ENCODE results near the gene LYSET. TPM values are rescaled to one million over a fixed set of nuclear protein-coding genes. Genes with fewer than 3 reads are reported as not detected.
A peak's percentile ranks its signal among the peaks of the same experiment; 100 is the strongest.

Gene LYSET
- total and polyA plus RNA-seq, 9 of the 15 experiments (the other 6 are each of a cell fraction or from before 2014, with no cell fraction given): 7.6 to 36.6 (median 15.9) TPM

DNA sequence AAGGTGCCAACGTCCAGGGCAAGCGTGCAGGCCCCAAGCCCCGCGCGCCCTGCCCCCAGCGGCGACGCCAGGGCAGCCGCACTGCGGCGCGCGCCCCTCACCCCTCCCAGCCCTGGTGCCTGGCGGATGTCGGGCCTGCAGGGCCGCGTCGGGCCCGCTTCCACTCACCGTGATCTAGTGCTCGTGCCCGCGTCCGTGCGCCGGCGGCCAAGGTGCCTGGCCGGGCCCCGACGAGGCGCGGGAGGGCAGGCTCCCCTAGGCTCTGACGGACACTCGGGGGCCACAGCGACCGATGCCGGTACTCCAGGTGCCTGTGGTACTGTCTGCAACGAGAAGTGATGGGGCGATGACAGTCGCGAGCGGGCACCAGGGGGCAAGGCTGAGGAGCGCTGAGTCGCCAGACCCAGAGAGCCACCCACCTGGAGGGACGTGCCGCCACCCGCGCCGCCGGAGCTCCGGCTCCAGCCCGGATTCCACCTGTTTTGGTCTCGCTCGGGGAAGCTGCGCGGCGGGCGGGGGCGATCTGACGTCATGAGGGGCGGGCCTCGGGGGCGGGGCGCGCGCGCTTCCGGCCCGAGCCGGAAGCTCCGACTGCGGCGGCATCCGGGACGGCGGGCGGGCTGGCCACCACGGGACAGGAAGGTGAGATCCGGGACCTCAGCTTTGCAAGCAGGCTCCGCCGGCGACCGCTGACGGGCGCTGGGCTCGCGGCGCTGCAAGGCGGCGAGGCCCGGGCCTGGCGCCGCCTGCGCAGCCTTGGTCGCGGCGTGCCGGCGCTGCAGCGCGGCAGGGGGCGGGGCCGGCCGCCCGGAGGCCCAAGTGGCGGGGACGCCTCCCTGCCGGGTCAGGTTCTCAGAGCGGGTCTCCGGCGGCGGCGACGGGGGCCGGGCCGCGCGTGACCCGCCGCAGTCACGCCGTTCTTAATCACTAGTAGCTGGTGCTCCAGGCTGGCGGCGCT, at the start of gene LYSET, which contains the start of gene MOAP1 (continued):
- TF ChIP-seq, protein P1, sequence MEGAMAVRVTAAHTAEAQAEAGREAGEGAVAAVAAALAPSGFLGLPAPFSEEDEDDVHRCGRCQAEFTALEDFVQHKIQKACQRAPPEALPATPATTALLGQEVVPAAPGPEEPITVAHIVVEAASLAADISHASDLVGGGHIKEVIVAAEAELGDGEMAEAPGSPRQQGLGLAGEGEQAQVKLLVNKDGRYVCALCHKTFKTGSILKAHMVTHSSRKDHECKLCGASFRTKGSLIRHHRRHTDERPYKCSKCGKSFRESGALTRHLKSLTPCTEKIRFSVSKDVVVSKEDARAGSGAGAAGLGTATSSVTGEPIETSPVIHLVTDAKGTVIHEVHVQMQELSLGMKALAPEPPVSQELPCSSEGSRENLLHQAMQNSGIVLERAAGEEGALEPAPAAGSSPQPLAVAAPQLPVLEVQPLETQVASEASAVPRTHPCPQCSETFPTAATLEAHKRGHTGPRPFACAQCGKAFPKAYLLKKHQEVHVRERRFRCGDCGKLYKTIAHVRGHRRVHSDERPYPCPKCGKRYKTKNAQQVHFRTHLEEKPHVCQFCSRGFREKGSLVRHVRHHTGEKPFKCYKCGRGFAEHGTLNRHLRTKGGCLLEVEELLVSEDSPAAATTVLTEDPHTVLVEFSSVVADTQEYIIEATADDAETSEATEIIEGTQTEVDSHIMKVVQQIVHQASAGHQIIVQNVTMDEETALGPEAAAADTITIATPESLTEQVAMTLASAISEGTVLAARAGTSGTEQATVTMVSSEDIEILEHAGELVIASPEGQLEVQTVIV (CRISPR knock-in tag; IDR thresholded peaks at IDR 0.05; ENCODE audit: borderline replicate concordance): no peak
- TF ChIP-seq, protein P2, sequence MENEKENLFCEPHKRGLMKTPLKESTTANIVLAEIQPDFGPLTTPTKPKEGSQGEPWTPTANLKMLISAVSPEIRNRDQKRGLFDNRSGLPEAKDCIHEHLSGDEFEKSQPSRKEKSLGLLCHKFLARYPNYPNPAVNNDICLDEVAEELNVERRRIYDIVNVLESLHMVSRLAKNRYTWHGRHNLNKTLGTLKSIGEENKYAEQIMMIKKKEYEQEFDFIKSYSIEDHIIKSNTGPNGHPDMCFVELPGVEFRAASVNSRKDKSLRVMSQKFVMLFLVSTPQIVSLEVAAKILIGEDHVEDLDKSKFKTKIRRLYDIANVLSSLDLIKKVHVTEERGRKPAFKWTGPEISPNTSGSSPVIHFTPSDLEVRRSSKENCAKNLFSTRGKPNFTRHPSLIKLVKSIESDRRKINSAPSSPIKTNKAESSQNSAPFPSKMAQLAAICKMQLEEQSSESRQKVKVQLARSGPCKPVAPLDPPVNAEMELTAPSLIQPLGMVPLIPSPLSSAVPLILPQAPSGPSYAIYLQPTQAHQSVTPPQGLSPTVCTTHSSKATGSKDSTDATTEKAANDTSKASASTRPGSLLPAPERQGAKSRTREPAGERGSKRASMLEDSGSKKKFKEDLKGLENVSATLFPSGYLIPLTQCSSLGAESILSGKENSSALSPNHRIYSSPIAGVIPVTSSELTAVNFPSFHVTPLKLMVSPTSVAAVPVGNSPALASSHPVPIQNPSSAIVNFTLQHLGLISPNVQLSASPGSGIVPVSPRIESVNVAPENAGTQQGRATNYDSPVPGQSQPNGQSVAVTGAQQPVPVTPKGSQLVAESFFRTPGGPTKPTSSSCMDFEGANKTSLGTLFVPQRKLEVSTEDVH (IDR thresholded peaks at IDR 0.05; ENCODE audit: low read depth, partially characterized antibody): no peak
- TF ChIP-seq TAF9B (IDR thresholded peaks at IDR 0.05; ENCODE audit: partially characterized antibody): no peak
- peak; percentile 64 to 65 for TF ChIP-seq NRF1 (conservative IDR thresholded peaks at IDR 0.05 in 1 of 2, IDR thresholded peaks at IDR 0.05 in 1 of 2)
- TF ChIP-seq EGR1 (conservative IDR thresholded peaks at IDR 0.05): peak; percentile 55
- TF ChIP-seq ZNF121 (CRISPR knock-in tag; conservative IDR thresholded peaks at IDR 0.05): no peak
- no peak for TF ChIP-seq ILK (tag; IDR thresholded peaks at IDR 0.05; ENCODE audit: borderline replicate concordance, low read depth)
- TF ChIP-seq, protein P3, sequence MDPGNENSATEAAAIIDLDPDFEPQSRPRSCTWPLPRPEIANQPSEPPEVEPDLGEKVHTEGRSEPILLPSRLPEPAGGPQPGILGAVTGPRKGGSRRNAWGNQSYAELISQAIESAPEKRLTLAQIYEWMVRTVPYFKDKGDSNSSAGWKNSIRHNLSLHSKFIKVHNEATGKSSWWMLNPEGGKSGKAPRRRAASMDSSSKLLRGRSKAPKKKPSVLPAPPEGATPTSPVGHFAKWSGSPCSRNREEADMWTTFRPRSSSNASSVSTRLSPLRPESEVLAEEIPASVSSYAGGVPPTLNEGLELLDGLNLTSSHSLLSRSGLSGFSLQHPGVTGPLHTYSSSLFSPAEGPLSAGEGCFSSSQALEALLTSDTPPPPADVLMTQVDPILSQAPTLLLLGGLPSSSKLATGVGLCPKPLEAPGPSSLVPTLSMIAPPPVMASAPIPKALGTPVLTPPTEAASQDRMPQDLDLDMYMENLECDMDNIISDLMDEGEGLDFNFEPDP (CRISPR knock-in tag; IDR thresholded peaks at IDR 0.05): no peak
- peak; percentile 50; the same call in 1 of the 2 replicates for TF ChIP-seq L3MBTL2 (IDR thresholded peaks at IDR 0.05)
- TF ChIP-seq, protein P4, sequence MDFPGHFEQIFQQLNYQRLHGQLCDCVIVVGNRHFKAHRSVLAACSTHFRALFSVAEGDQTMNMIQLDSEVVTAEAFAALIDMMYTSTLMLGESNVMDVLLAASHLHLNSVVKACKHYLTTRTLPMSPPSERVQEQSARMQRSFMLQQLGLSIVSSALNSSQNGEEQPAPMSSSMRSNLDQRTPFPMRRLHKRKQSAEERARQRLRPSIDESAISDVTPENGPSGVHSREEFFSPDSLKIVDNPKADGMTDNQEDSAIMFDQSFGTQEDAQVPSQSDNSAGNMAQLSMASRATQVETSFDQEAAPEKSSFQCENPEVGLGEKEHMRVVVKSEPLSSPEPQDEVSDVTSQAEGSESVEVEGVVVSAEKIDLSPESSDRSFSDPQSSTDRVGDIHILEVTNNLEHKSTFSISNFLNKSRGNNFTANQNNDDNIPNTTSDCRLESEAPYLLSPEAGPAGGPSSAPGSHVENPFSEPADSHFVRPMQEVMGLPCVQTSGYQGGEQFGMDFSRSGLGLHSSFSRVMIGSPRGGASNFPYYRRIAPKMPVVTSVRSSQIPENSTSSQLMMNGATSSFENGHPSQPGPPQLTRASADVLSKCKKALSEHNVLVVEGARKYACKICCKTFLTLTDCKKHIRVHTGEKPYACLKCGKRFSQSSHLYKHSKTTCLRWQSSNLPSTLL (IDR thresholded peaks at IDR 0.05): no peak
- TF ChIP-seq, protein P5, sequence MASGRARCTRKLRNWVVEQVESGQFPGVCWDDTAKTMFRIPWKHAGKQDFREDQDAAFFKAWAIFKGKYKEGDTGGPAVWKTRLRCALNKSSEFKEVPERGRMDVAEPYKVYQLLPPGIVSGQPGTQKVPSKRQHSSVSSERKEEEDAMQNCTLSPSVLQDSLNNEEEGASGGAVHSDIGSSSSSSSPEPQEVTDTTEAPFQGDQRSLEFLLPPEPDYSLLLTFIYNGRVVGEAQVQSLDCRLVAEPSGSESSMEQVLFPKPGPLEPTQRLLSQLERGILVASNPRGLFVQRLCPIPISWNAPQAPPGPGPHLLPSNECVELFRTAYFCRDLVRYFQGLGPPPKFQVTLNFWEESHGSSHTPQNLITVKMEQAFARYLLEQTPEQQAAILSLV (tag; IDR thresholded peaks at IDR 0.05): no peak
- no peak for TF ChIP-seq MTA3 (IDR thresholded peaks at IDR 0.05; ENCODE audit: borderline replicate concordance)
- TF ChIP-seq TRIM24 (IDR thresholded peaks at IDR 0.05): no peak
- no peak for TF ChIP-seq ZNF699 (CRISPR knock-in tag; IDR thresholded peaks at IDR 0.05; ENCODE audit: insufficient replicate concordance)
- TF ChIP-seq PHTF2 (CRISPR knock-in tag; IDR thresholded peaks at IDR 0.05): no peak
- TF ChIP-seq MTF1 (CRISPR knock-in tag; IDR thresholded peaks at IDR 0.05; ENCODE audit: borderline replicate concordance): no peak

Measured in K562 (cell line).